Liver (tissue), 9 donors: ENCODE data around the gene EDEM1. TPM values are rescaled to one million over a fixed set of nuclear protein-coding genes. Genes with fewer than 3 reads are reported as not detected.

Source experiments
- DNase-seq: peaks from one replicate; pipeline ENCODE4 v3.0.0-alpha.2; 2017; ENCODE audit warnings: low spot score
- H3K27ac ChIP-seq, 2 donors: one replicate each; pipeline ENCODE4 v1.7.0; 2013; ENCODE audit warnings: inconsistent platforms in 2 of 2, low read length in 2 of 2, control low read depth in 1 of 2, low read depth in 1 of 2, mild to moderate bottlenecking in 1 of 2
- H3K27me3 ChIP-seq, 4 donors: one replicate each; pipeline versions ENCODE4 v1.6.1 to v1.7.0; 2013; ENCODE audit warnings: low read length in 3 of 4, inconsistent platforms in 1 of 4, mild to moderate bottlenecking in 1 of 4, moderate library complexity in 1 of 4; ENCODE audit not compliant: control insufficient read depth in 4 of 4, insufficient read depth in 4 of 4
- H3K36me3 ChIP-seq, 4 donors: one replicate each; pipeline versions ENCODE4 v1.6.1 to v1.7.0; 2013; ENCODE audit warnings: low read length in 3 of 4, mild to moderate bottlenecking in 3 of 4, low read depth in 1 of 4, moderate library complexity in 1 of 4; ENCODE audit not compliant: control insufficient read depth in 4 of 4, insufficient read depth in 3 of 4
- H3K4me1 ChIP-seq, 4 donors: one replicate each; pipeline versions ENCODE4 v1.6.1 to v1.7.0; 2013; ENCODE audit warnings: low read length in 3 of 4, mild to moderate bottlenecking in 3 of 4, moderate library complexity in 1 of 4; ENCODE audit not compliant: control insufficient read depth in 4 of 4, insufficient read depth in 4 of 4
- H3K4me3 ChIP-seq, 3 donors: one replicate each; pipeline versions ENCODE4 v1.6.1 to v1.7.0; 2013; ENCODE audit warnings: low read length in 3 of 3, control low read depth in 1 of 3, low read depth in 1 of 3, mild to moderate bottlenecking in 1 of 3
- H3K9ac ChIP-seq, 2 donors: one replicate each; pipeline ENCODE4 v1.7.0; 2013; ENCODE audit warnings: low read length in 2 of 2, mild to moderate bottlenecking in 2 of 2, moderate library complexity in 2 of 2, control low read depth in 1 of 2, low read depth in 1 of 2
- H3K9me3 ChIP-seq, 4 donors: one replicate each; pipeline versions ENCODE4 v1.6.1 to v1.7.0; 2013; ENCODE audit warnings: low read length in 3 of 4; ENCODE audit not compliant: control insufficient read depth in 4 of 4
- ATF3 ChIP-seq: IDR thresholded peaks from 2 replicates; pipeline ENCODE4 v1.6.1; 2016; ENCODE audit warnings: antibody characterized with exemption
- CTCF ChIP-seq: fragments of 150-350 bp; IDR thresholded peaks from 2 replicates; pipeline ENCODE4 v1.5.1; 2017; ENCODE audit warnings: improper control_type of control experiment, low read depth, low read length; ENCODE audit not compliant: missing input control
- EGR1 ChIP-seq, 2 donors: IDR thresholded peaks; 2 replicates each; pipeline ENCODE4 v1.6.1; 2016 to 2018; ENCODE audit warnings: antibody characterized with exemption in 2 of 2, low read depth in 2 of 2
- FOXA1 ChIP-seq: IDR thresholded peaks from 2 replicates; pipeline ENCODE4 v1.6.1; 2016; ENCODE audit warnings: antibody characterized with exemption
- FOXA2 ChIP-seq: IDR thresholded peaks from 2 replicates; pipeline ENCODE4 v1.6.1; 2016; ENCODE audit warnings: antibody characterized with exemption
- HNF4G ChIP-seq: IDR thresholded peaks from 2 replicates; pipeline ENCODE4 v1.6.1; 2016; ENCODE audit warnings: antibody characterized with exemption
- JUND ChIP-seq, 2 donors: IDR thresholded peaks; 2 replicates each; pipeline ENCODE4 v1.6.1; 2016; ENCODE audit warnings: antibody characterized with exemption in 2 of 2
- NR2F2 ChIP-seq: IDR thresholded peaks from 2 replicates; pipeline ENCODE4 v1.6.1; 2016; ENCODE audit warnings: antibody characterized with exemption
- RAD21 ChIP-seq, 2 donors: IDR thresholded peaks; 2 replicates each; pipeline ENCODE4 v1.6.1; 2016; ENCODE audit warnings: antibody characterized with exemption in 2 of 2, mild to moderate bottlenecking in 2 of 2
- REST ChIP-seq: IDR thresholded peaks from 2 replicates; pipeline ENCODE4 v1.6.1; 2016; ENCODE audit warnings: antibody characterized with exemption, mild to moderate bottlenecking
- RXRA ChIP-seq, 2 donors: IDR thresholded peaks; 2 replicates each; pipeline ENCODE4 v1.6.1; 2017 to 2018; ENCODE audit warnings: antibody characterized with exemption in 2 of 2, mild to moderate bottlenecking in 1 of 2
- TAF1 ChIP-seq: conservative IDR thresholded peaks from 2 replicates; pipeline ENCODE4 v1.6.1; 2016; ENCODE audit warnings: antibody characterized with exemption, mild to moderate bottlenecking
- YY1 ChIP-seq: IDR thresholded peaks from 2 replicates; pipeline ENCODE4 v1.6.1; 2016; ENCODE audit warnings: antibody characterized with exemption, mild to moderate bottlenecking
- ZBTB33 ChIP-seq: IDR thresholded peaks from 2 replicates; pipeline ENCODE4 v1.6.1; 2016; ENCODE audit warnings: antibody characterized with exemption
- WGBS: extraction: QIAGEN DNeasy Blood & Tissue Kit; methylation state at CpG from one replicate; pipeline ENCODE4 v1.1.7; 2013; 5-methylcytosine and 5-hydroxymethylcytosine counted together
- polyA plus RNA-seq, 2 donors: library from polyadenylated mRNA; stranded (reverse) in 1 of 2; unstranded in 1 of 2; fragments of 200-250 nt in 1 of 2; fragments of >200 nt in 1 of 2; fragmentation: Nextera tagmentation in 1 of 2; extraction: Ambion mirVana in 1 of 2; gene quantifications; one replicate each; pipeline versions ENCODE4 v1.2.1 to v1.2.3, GENCODE V29; 2013 to 2015
- total RNA-seq, 2 donors: library from RNA; depleted of rRNA; stranded (reverse); fragments of >200 nt; gene quantifications; one replicate each; pipeline ENCODE4 v1.2.3, GENCODE V29; 2014
- donor health status: healthy.
- donor health status: healthy.
- donor health status: healthy.
- donor health status: healthy.
- donor health status: healthy.

The EDEM1 gene
- total and polyA plus RNA-seq, 4 donors = 20.4 to 97.5 (median 32.9) TPM

GRCh38 chr3:5252131-5252530 lies 64.6 kb downstream of the EDEM1 start:
- Histone ChIP-seq H3K4me1 (peaks cover 0 to 11% (median 2%) of the 10 kb centered on the region in 4 donors), H3K27ac (no peak overlapping the region), H3K9me3 (no peaks in the 10 kb centered on the region), H3K4me3 (no peak overlapping the region), H3K27me3 (no peaks in the 10 kb centered on the region), H3K9ac (no peak overlapping the region), H3K36me3 (no peaks in the 10 kb centered on the region)
- DNase-seq = no peak
- TF ChIP-seq ATF3 = no peak
- WGBS = 95% methylated on average over 3 of the region's 3 CpGs

- no peak for TF ChIP-seq YY1
- TF ChIP-seq RXRA (IDR thresholded peaks at IDR 0.05) = no peak
- TF ChIP-seq CTCF = no peak
- no peak for TF ChIP-seq JUND (IDR thresholded peaks at IDR 0.05)
- TF ChIP-seq EGR1 (IDR thresholded peaks at IDR 0.05; ENCODE audit: low read depth in 2 of 2) = no peak
- TF ChIP-seq ZBTB33 = no peak
- TF ChIP-seq FOXA1 = no peak
- TF ChIP-seq NR2F2 = no peak
- no peak for TF ChIP-seq FOXA2
- TF ChIP-seq ATF3 = no peak
- no peak for TF ChIP-seq RAD21 (IDR thresholded peaks at IDR 0.05)
- TF ChIP-seq TAF1 = no peak
- no peak for TF ChIP-seq HNF4G
- no peak for TF ChIP-seq REST
- 79% methylated on average over 12 of the region's 12 CpGs for WGBS
- Histone ChIP-seq H3K27me3 (no peaks in the 10 kb centered on the region), H3K9ac (no peak overlapping the region), H3K4me1 (peaks cover 0 to 11% (median 2%) of the 10 kb centered on the region in 4 donors), H3K27ac (no peak overlapping the region), H3K9me3 (no peaks in the 10 kb centered on the region), H3K4me3 (no peak overlapping the region), H3K36me3 (no peaks in the 10 kb centered on the region)
- DNase-seq = no peak
Observed at GRCh38 chr3:5254281-5255048, 67.0 kb downstream of the EDEM1 start.
